Ramos (cell line): ENCODE measurements around the gene FOXO3.

Experiments
- in situ Hi-C: fragments of 300-500 bp; cut with MboI; formaldehyde crosslinking; loops from one replicate; pipeline ENCODE4 v1.14.3; 2022; ENCODE audit warnings: low sequenced_read_pairs; ENCODE audit not compliant: unreplicated experiment

Gene FOXO3

GRCh38 chr6:108560463-108561308 lies at the start of gene FOXO3:
FOXO3 (plus strand) TSS chr6:108560917; CDS start chr6:108561209, 292 bp downstream.
- in situ Hi-C loops: no loop called here

- in situ Hi-C loops: loop anchor here (25.0 kb wide), 1 partner anchor 532 kb away; no protein-coding TSS in a partner anchor
Observed at GRCh38 chr6:108518714-108519576, 41.8 kb upstream of the FOXO3 start.

- in situ Hi-C loops: loop anchor here (25.0 kb wide), 1 partner anchor 534 kb away; no protein-coding TSS in a partner anchor
Observed at GRCh38 chr6:108521616-108522107, 39.1 kb upstream of the FOXO3 start.

DNA sequence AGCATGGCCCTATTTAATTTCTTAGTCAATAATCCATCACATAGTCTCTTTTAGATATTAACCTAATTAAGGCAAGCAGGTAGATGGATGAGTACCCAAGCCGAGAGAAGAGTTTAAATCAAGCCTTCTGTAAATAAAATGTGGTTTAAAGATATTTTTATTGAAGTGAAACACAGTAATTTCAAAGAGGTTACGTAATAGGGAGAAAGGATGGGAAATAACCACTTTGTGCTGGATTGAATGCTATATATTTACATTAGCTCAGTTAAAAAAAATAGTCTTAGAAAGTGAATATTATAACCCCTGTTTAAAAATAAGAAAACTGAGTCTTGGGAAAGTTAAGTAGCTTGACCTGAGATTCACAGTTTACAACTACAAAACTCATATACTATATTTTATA lies 37.0 kb upstream of the FOXO3 start:
- in situ Hi-C loops: loop anchor here (25.0 kb wide), 1 partner anchor 536 kb away; no protein-coding TSS in a partner anchor

GRCh38 chr6:108524528-108525248 lies 36.0 kb upstream of the FOXO3 start:
- in situ Hi-C loops: loop anchor here (25.0 kb wide), 2 partner anchors 537 to 863 kb away; partner anchors contain the start of gene CD164

- in situ Hi-C loops: loop anchor here (25.0 kb wide), 1 partner anchor 861 kb away; the partner anchor contains the start of gene CD164
Observed at GRCh38 chr6:108526739-108527174, 34.0 kb upstream of the FOXO3 start.

DNA sequence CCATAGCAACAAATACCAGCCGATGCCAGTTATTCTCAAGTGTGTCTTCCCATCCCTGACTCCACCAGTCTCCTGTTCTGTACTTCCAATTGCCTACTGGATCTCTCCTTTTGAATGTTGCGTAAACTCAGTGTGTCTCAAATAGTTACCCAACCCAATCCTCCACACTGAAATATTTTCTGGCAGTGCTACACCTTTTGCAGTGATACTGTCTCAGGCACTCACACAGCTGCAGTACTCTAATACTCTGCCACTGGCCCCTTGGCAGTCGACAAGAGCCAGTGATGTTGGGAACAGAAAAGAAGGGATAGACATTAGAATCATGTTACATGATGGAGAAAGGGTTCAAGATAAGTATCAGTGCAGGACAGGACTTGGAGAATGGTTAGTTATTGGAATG lies 31.8 kb upstream of the FOXO3 start:
- in situ Hi-C loops: loop anchor here (25.0 kb wide), 1 partner anchor 858 kb away; the partner anchor contains the start of gene CD164

- in situ Hi-C loops: loop anchor here (25.0 kb wide), 1 partner anchor 856 kb away; the partner anchor contains the start of gene CD164
Observed at GRCh38 chr6:108531332-108531731, 29.4 kb upstream of the FOXO3 start.

DNA sequence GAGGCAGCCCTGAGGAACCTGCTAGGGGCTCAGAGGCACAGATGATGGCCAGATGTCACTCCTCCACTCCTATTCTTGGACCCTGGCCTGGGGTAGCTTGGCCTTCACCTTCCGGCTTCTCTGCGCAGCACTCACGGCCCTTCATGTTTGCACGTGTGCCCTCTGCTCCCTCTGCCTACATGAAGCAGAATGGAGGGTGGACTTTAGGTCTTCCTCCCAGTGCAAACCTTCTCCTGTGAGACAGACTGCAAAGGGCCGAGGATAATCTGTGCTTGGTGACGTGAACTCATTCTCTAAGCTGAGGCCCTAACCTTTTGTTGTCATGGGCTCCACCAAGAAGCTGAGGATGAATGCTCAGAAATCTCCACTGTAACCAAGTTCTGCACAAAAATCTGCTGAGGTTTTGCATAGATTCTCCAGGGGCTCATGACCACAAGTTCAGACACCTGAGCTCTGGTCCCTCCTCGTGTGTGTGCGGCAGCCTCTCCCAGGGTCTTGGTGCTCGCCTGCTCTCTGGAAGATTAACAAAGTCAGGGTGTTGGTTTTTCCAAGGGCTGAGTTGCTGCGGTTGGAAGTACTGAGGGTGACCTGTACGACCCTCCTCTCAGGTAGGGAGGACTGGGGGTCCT lies 25.5 kb upstream of the FOXO3 start:
- in situ Hi-C loops: loop anchor here (25.0 kb wide), 1 partner anchor 852 kb away; the partner anchor contains the start of gene CD164

GRCh38 chr6:108535920-108536535 lies 24.7 kb upstream of the FOXO3 start:
- in situ Hi-C loops: loop anchor here (25.0 kb wide), 1 partner anchor 851 kb away; the partner anchor contains the start of gene CD164

- in situ Hi-C loops: loop anchor here (5.0 to 25.0 kb wide), 3 partner anchors 295 to 845 kb away; partner anchors contain the start of gene CD164
Observed at GRCh38 chr6:108541843-108542759, 18.6 kb upstream of the FOXO3 start.

GRCh38 chr6:108543175-108543940 lies 17.4 kb upstream of the FOXO3 start:
- in situ Hi-C loops: loop anchor here (5.0 to 25.0 kb wide), 3 partner anchors 294 to 844 kb away; partner anchors contain the start of gene CD164

- in situ Hi-C loops: loop anchor here (5.0 to 25.0 kb wide), 3 partner anchors 293 to 843 kb away; partner anchors contain the start of gene CD164
Observed at GRCh38 chr6:108544606-108545005, 16.1 kb upstream of the FOXO3 start.

DNA sequence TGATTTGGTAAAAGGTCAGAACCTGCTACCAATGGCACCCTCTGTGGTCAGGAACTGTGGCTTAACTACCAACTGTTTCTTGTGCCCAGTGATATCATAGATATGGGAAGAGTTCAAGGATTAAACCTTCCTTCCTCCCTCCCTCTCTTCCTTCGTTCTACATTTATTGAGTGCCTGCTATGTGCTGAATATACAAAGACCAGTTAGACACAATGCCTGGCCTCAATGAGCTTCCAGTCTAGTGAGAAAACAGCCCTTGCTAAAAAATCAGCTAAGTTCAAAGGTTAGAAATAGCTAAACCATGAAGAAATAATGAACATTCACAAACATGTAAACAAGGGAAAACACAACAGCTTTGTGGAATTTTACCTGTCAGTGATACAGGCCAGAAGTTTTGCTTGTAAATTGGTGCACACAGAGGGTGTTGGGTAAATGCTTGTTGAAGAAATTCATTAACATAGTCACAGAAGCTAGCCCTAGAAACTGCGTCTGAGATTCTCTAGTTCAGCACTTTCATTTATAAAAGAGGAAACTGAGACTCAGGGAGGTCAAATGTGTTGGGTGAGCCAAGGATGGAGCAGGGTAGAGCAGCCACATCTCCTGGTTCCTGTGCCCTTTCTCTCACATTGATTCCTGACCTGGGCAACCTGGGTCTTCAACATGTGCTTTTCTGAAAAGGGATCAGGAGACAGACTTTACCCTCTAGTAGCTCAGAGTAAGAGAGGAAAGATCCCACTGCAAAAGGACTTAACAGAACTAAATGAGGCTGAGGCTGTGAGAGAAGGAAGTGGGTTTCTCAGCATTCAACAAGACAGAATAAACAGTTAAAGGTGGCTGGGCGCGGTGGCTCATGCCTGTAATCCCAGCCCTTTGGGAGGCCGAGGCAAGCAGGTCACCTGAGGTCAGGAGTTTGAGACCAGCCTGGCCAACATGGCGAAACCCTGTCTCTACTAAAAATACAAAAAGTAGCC lies 14.4 kb upstream of the FOXO3 start:
- in situ Hi-C loops: loop anchor here (25.0 kb wide), 1 partner anchor 841 kb away; the partner anchor contains the start of gene CD164

DNA sequence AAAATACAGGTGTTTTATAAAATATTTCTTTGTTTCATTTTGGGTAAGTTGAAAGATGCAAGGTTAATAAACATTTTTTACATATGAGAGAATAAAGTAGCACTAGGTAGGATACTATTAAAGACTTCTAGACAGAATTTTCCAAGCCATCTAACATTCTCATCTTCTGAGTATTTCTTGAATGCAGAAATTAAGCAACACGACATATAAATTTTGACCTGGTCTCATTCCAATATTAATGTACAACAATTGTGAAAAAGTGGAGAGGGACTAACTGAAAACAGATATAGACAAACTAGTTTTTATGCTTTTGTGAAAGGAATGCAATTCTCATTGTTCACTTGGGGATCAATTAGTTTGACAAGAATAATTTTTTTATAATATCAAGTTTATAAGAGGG lies 11.5 kb upstream of the FOXO3 start:
- in situ Hi-C loops: loop anchor here (25.0 kb wide), 1 partner anchor 838 kb away; the partner anchor contains the start of gene CD164
